T-helper 17 cell (primary cell): ENCODE data around the gene OSBPL3. TPM values are rescaled to one million over a fixed set of nuclear protein-coding genes. Genes with fewer than 3 reads are reported as not detected.
"Not testable (repeated sequence)": the region's sequence is repeated elsewhere in the genome, so short reads cannot be mapped to it uniquely, and the experiment has no call there.

Source experiments
- ATAC-seq: fragments of 150-1000 bp; cut with Tn5 transposase; 2 replicates; pipeline ENCODE4 v1.10.0; 2021; ENCODE audit warnings: mild to moderate bottlenecking, moderate library complexity
- DNase-seq, 3 donors: peaks; one replicate each; pipeline versions ENCODE4 v3.0.0 to v3.0.0-alpha.2; 2020 to 2021
- H3K9me3 ChIP-seq: one replicate; pipeline ENCODE4 v1.7.0; 2013; ENCODE audit warnings: low read length, mild to moderate bottlenecking; ENCODE audit not compliant: control insufficient read depth, poor library complexity, severe bottlenecking
- H3K27ac Mint-ChIP-seq: one replicate; pipeline ENCODE4 v1.8.0; 2022; ENCODE audit warnings: mild to moderate bottlenecking, moderate library complexity, mixed read lengths
- H3K27me3 Mint-ChIP-seq: one replicate; pipeline ENCODE4 v1.8.0; 2022; ENCODE audit warnings: mixed read lengths
- H3K36me3 Mint-ChIP-seq: one replicate; pipeline ENCODE4 v1.8.0; 2022; ENCODE audit warnings: low read depth, mixed read lengths
- H3K4me1 Mint-ChIP-seq: one replicate; pipeline ENCODE4 v1.8.0; 2022; ENCODE audit warnings: mild to moderate bottlenecking, mixed read lengths
- H3K4me3 Mint-ChIP-seq: one replicate; pipeline ENCODE4 v1.8.0; 2022; ENCODE audit warnings: mild to moderate bottlenecking, moderate library complexity, mixed read lengths
- total RNA-seq, 4 donors: library from RNA in 2 of 4; stranded (reverse) in 2 of 4; gene quantifications; one replicate each; pipeline ENCODE4 v1.2.3 and lab custom pipeline; 2022 to 2026

OSBPL3 gene
- total RNA-seq, 2 donors from 2014 or later, result 54.8 to 54.9 TPM

DNA sequence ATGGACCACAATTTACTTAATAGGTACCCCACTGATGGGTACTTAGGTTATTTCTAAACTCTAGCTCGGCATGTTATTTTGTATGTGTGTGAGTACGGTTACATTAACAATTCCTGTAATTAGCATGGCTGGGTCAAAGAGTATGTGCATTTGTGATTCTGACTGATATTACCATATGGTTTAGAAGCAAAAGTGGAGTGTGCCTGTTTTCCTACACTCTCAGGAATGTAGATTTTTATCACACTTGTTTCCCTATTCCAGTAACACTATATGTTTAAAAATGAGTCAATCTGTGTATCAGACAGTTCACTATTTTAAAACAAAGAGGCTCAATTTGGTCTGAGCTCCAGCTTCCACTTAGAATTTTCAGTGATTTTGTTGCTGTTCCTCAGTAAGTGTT lies 178.1 kb downstream of the OSBPL3 start:
- ATAC-seq, result no peak
- Mint-ChIP-seq H3K36me3 (peaks cover 11% of the 10 kb centered on the region), H3K27ac (no peak overlapping the region)

GRCh38 chr7:24800667-24801066 lies 179.3 kb downstream of the OSBPL3 start:
- ATAC-seq, result no peak
- Mint-ChIP-seq H3K4me1 (peaks cover 4% of the 10 kb centered on the region), H3K27ac (no peak overlapping the region), H3K27me3 (no peaks in the 10 kb centered on the region), H3K4me3 (no peak overlapping the region), H3K36me3 (peaks cover 11% of the 10 kb centered on the region)
- H3K9me3 ChIP-seq, result no peaks in the 10 kb centered on the region
- DNase-seq, result no peak

More for the DNA sequence above, 178.1 kb downstream of the OSBPL3 start:
- no peak for DNase-seq
- no peaks in the 10 kb centered on the region for H3K27me3 Mint-ChIP-seq
- no peak overlapping the region for H3K4me3 Mint-ChIP-seq
- H3K9me3 ChIP-seq, result no peaks in the 10 kb centered on the region
- H3K4me1 Mint-ChIP-seq, result peaks cover 3% of the 10 kb centered on the region

DNA sequence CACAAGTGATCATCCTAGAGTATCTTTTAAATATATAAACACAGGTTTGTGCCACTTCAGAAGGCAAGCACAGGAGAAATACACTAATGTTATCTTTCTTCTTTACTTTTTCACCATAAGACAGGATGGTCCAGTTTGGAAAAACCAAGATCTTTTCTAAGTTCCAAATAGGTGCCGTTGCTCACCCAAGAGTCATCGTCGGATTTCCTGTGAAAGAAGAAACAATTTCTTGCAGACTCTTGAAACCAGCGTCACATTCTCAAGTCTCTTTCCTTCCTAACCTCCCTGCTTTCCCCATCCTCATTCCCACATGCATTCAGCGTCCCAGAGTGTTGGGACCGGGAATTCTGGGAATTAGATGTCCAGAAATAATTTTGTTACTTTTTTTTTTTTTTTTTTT lies 179.9 kb downstream of the OSBPL3 start:
- Mint-ChIP-seq H3K27ac (no peak overlapping the region), H3K4me1 (peaks cover 5% of the 10 kb centered on the region), H3K36me3 (peaks cover 11% of the 10 kb centered on the region), H3K4me3 (no peak overlapping the region), H3K27me3 (no peaks in the 10 kb centered on the region)
- H3K9me3 ChIP-seq, result no peaks in the 10 kb centered on the region
- no peak for DNase-seq
- ATAC-seq, result no peak

DNA sequence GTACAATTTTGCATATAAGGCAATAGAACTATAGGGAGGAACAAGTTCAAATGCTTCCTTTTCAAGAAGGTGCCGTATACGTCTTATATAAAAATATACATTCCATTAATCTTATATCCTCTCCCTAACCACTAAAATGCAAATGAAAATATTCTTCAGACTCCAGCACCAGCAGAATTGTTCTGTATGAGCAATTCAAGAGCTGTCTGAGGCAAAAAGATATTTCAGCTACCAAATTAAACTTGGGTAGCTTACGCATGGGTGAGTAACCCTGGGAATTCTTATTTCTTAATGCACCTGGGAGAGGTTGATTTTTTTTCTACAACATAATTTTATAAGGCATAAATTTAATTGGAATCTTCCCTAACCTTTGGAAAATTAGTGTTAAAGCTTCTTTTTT lies 180.5 kb downstream of the OSBPL3 start:
- no peaks in the 10 kb centered on the region for H3K27me3 Mint-ChIP-seq
- DNase-seq (no peak), ATAC-seq (no peak)
- no peak overlapping the region for H3K4me3 Mint-ChIP-seq
- H3K9me3 ChIP-seq, result no peaks in the 10 kb centered on the region
- no peak overlapping the region for H3K27ac Mint-ChIP-seq
- peaks cover 11% of the 10 kb centered on the region for H3K36me3 Mint-ChIP-seq
- H3K4me1 Mint-ChIP-seq, result peaks cover 9% of the 10 kb centered on the region

DNA sequence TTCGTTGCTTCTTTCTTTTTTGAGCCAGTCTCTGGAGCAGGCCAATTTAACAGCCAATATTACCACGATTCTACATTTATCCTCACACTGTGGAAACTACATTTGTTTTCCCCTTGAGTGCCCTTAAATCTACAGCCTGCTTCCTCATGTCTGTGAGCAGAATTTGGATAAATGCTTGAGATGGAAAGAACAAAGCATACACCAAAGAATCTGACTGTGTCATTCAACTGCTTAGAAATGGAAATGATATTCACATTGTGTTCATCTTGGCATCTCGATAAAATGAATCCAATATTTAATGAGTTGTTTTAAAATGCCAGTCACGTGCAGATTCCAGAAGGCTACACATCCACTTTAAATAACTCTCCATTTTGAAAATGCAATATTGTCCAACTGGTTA lies 181.7 kb downstream of the OSBPL3 start:
- Mint-ChIP-seq H3K4me3 (no peak overlapping the region), H3K36me3 (peaks cover 11% of the 10 kb centered on the region), H3K4me1 (peaks cover 16% of the 10 kb centered on the region), H3K27ac (no peak overlapping the region), H3K27me3 (no peaks in the 10 kb centered on the region)
- no peak for ATAC-seq
- DNase-seq, result no peak
- H3K9me3 ChIP-seq, result no peaks in the 10 kb centered on the region

GRCh38 chr7:24797270-24797669 lies 182.7 kb downstream of the OSBPL3 start:
- Mint-ChIP-seq H3K36me3 (peaks cover 7% of the 10 kb centered on the region), H3K4me3 (no peak overlapping the region), H3K27ac (no peak overlapping the region), H3K27me3 (no peaks in the 10 kb centered on the region), H3K4me1 (peaks cover 18% of the 10 kb centered on the region)
- no peak for DNase-seq
- ATAC-seq, result no peak
- H3K9me3 ChIP-seq, result no peaks in the 10 kb centered on the region

- Mint-ChIP-seq H3K36me3 (peaks cover 2% of the 10 kb centered on the region), H3K4me3 (no peak overlapping the region), H3K27me3 (no peaks in the 10 kb centered on the region), H3K27ac (no peak overlapping the region), H3K4me1 (peaks cover 16% of the 10 kb centered on the region)
- no peaks in the 10 kb centered on the region for H3K9me3 ChIP-seq
- ATAC-seq (no peak), DNase-seq (no peak)
Measured at GRCh38 chr7:24795407-24795767, 184.6 kb downstream of the OSBPL3 start.

DNA sequence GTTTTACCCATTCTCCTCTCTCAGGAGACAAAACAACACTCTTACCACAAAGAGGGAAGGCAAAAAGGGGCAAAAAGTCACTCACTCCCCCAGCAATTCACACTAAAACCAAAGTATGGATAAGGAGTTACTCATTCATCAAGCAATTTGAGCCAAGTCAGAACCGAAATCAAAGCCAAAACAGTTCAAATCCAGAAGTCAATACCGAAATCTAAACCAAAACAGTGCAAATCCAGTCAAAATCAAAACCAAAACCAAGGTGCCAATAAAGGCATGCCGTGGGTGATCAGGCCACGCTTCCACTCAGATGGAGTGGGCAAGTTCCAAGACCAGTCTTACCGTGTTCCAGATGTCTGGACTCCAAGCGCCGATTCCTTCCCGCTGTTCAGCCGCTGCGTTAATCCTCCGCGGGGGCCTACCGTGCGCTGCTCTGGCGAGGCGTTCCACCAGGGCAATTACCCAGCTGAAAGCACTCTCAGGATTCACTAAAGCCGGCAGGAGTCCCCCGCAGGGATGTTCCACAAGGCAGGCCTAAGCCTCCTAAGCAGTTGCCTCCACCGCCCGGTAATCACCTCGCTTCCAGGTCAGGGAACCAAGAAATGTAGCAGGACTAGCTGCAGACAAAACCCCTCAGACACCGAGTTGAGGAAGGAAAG lies 185.1 kb downstream of the OSBPL3 start:
- not testable (repeated sequence) for H3K27me3 Mint-ChIP-seq, H3K9me3 ChIP-seq, ATAC-seq, DNase-seq, H3K36me3 Mint-ChIP-seq
- peak overlapping the region; percentile 60 for H3K4me3 Mint-ChIP-seq
- peaks cover 16% of the 10 kb centered on the region for H3K4me1 Mint-ChIP-seq
- peak overlapping the region; percentile 77 for H3K27ac Mint-ChIP-seq

GRCh38 chr7:24793982-24794648 lies 185.9 kb downstream of the OSBPL3 start:
- ATAC-seq (no peak), DNase-seq (no peak)
- peaks cover 2% of the 10 kb centered on the region for H3K36me3 Mint-ChIP-seq
- H3K27ac Mint-ChIP-seq, result peak overlapping the region; percentile 77
- peaks cover 16% of the 10 kb centered on the region for H3K4me1 Mint-ChIP-seq
- peak overlapping the region; percentile 60 for H3K4me3 Mint-ChIP-seq
- H3K27me3 Mint-ChIP-seq, result no peaks in the 10 kb centered on the region
- no peaks in the 10 kb centered on the region for H3K9me3 ChIP-seq

DNA sequence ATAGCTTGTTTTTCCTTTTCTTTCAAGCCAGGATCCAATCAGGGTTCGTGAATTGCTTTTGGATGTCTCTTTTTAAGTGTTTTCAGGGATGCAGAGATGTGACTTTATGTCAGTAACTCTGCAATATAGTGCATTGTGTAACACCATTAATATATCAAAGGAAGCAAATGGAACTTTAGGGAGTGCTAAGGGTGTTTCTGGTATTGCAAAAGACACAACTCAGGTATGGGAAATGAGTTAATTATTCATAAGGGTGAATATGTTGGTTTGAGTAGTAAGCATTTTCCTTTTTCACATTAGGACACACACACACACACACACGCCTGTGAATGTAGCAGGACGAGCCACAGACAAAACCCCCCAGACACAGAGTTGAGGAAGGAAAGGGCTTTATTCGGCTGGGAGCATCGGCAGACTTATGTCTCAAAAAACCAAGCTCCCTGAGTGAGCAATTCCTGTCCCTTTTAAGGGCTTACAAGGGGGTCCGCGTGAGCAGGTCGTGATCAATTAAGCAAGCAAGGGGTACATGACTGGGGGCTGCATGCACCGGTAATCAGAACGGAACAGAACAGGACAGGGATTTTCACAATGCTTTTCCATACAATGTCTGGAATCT lies 190.9 kb downstream of the OSBPL3 start:
- no peak for ATAC-seq
- no peaks in the 10 kb centered on the region for H3K27me3 Mint-ChIP-seq
- H3K36me3 Mint-ChIP-seq, result peaks cover 2% of the 10 kb centered on the region
- no peak overlapping the region for H3K27ac Mint-ChIP-seq
- no peak for DNase-seq
- H3K4me1 Mint-ChIP-seq, result peaks cover 5% of the 10 kb centered on the region
- no peaks in the 10 kb centered on the region for H3K9me3 ChIP-seq
- H3K4me3 Mint-ChIP-seq, result no peak overlapping the region

GRCh38 chr7:24788075-24788474 lies 191.9 kb downstream of the OSBPL3 start:
- H3K27ac Mint-ChIP-seq, result no peak overlapping the region
- ATAC-seq (no peak), DNase-seq (no peak)
- H3K27me3 Mint-ChIP-seq, result no peaks in the 10 kb centered on the region
- H3K4me3 Mint-ChIP-seq, result no peak overlapping the region
- H3K9me3 ChIP-seq, result no peaks in the 10 kb centered on the region
- peaks cover 2% of the 10 kb centered on the region for H3K36me3 Mint-ChIP-seq
- H3K4me1 Mint-ChIP-seq, result peaks cover 2% of the 10 kb centered on the region

GRCh38 chr7:24786941-24787340 lies 193.0 kb downstream of the OSBPL3 start:
- ATAC-seq, result peak; percentile 21
- no peak for DNase-seq
- peaks cover 2% of the 10 kb centered on the region for H3K36me3 Mint-ChIP-seq
- H3K4me1 Mint-ChIP-seq, result no peaks in the 10 kb centered on the region
- no peaks in the 10 kb centered on the region for H3K27me3 Mint-ChIP-seq
- H3K27ac Mint-ChIP-seq, result no peak overlapping the region
- no peaks in the 10 kb centered on the region for H3K9me3 ChIP-seq
- no peak overlapping the region for H3K4me3 Mint-ChIP-seq

DNA sequence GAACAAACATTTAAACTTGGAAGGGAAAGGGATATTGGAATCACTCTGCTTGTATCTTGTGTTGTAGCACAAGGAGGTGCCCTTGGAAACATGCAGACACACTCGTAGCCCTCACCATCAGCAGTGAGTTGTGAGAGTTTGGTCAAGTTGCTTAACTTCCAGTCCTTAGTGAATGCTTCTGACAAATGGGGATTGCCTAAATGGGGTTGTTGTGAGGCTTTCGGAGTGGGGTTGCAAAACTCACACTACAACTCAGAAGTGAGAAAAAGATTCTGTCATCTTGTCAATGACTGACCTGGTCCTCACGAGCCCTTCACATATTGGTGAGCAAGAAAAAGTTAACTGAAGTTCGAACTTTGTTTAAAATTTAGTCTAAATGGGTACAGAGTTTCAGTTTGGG lies 193.7 kb downstream of the OSBPL3 start:
- ATAC-seq (no peak), DNase-seq (no peak)
- peaks cover 2% of the 10 kb centered on the region for H3K36me3 Mint-ChIP-seq
- H3K27ac Mint-ChIP-seq, result no peak overlapping the region
- H3K4me3 Mint-ChIP-seq, result no peak overlapping the region
- H3K4me1 Mint-ChIP-seq, result no peaks in the 10 kb centered on the region
- H3K9me3 ChIP-seq, result no peaks in the 10 kb centered on the region
- no peaks in the 10 kb centered on the region for H3K27me3 Mint-ChIP-seq

- Mint-ChIP-seq H3K27ac (peak overlapping the region; percentile 41), H3K4me3 (no peak overlapping the region), H3K4me1 (no peaks in the 10 kb centered on the region), H3K27me3 (no peaks in the 10 kb centered on the region), H3K36me3 (peaks cover 2% of the 10 kb centered on the region)
- ATAC-seq, result no peak
- H3K9me3 ChIP-seq, result no peaks in the 10 kb centered on the region
- DNase-seq, result no peak
Measured at GRCh38 chr7:24784277-24784676, 195.7 kb downstream of the OSBPL3 start.
